ENCODE measurements around the gene CKMT2. TPM values are rescaled to one million over a fixed set of nuclear protein-coding genes. Genes with fewer than 3 reads are reported as not detected.

Gene CKMT2
- total RNA-seq, 1 experiment from 2014 or later, result 1.8 TPM

GRCh38 chr5:81194633-81195334, 38.3 kb upstream of the CKMT2 start (continued):
- TF ChIP-seq ARID4B (CRISPR knock-in tag; IDR thresholded peaks at IDR 0.05; ENCODE audit: borderline replicate concordance) (peak; percentile 62; the same call in 1 of the 2 replicates), MXD4 (CRISPR knock-in tag; IDR thresholded peaks at IDR 0.05; ENCODE audit: borderline replicate concordance) (no peak), ATF3 (CRISPR knock-in tag; conservative IDR thresholded peaks at IDR 0.05) (no peak), AFF4 (CRISPR knock-in tag; IDR thresholded peaks at IDR 0.05; ENCODE audit: borderline replicate concordance) (no peak), ESRRA (CRISPR knock-in tag; IDR thresholded peaks at IDR 0.05; ENCODE audit: borderline replicate concordance) (no peak), IRF1 (CRISPR knock-in tag; IDR thresholded peaks at IDR 0.05) (no peak), SMAD3 (CRISPR knock-in tag; IDR thresholded peaks at IDR 0.05; ENCODE audit: borderline replicate concordance) (no peak), FOXJ3 (CRISPR knock-in tag; IDR thresholded peaks at IDR 0.05; ENCODE audit: borderline replicate concordance) (no peak), MAX (CRISPR knock-in tag; IDR thresholded peaks at IDR 0.05) (peak; percentile 96), ATF1 (CRISPR knock-in tag; IDR thresholded peaks at IDR 0.05) (no peak), ZNF263 (CRISPR knock-in tag; IDR thresholded peaks at IDR 0.05; ENCODE audit: low read depth) (no peak), SP1 (CRISPR knock-in tag; conservative IDR thresholded peaks at IDR 0.05) (peak; percentile 34; the same call in 1 of the 2 replicates), ZNF532 (CRISPR knock-in tag; IDR thresholded peaks at IDR 0.05; ENCODE audit: borderline replicate concordance) (no peak), RORB (CRISPR knock-in tag; IDR thresholded peaks at IDR 0.05) (no peak), NFE2L1 (CRISPR knock-in tag; IDR thresholded peaks at IDR 0.05) (peak; percentile 40; the same call in 1 of the 2 replicates), NR3C1 (CRISPR knock-in tag; conservative IDR thresholded peaks at IDR 0.05; ENCODE audit: low read depth) (no peak), FOXK1 (CRISPR knock-in tag; IDR thresholded peaks at IDR 0.05) (no peak), ATF2 (CRISPR knock-in tag; IDR thresholded peaks at IDR 0.05; ENCODE audit: borderline replicate concordance, low read depth) (no peak), NR2C2 (CRISPR knock-in tag; IDR thresholded peaks at IDR 0.05) (no peak), TEAD4 (CRISPR knock-in tag; IDR thresholded peaks at IDR 0.05) (no peak), ZNF232 (CRISPR knock-in tag; IDR thresholded peaks at IDR 0.05) (no peak), CREM (CRISPR knock-in tag; IDR thresholded peaks at IDR 0.05) (peak; percentile 57; the same call in 1 of the 2 replicates), MLX (CRISPR knock-in tag; IDR thresholded peaks at IDR 0.05) (no peak)

Measured in WTC11 (cell line).